K562 (cell line): ENCODE measurements around the gene FCHO2. TPM values are rescaled to one million over a fixed set of nuclear protein-coding genes. Genes with fewer than 3 reads are reported as not detected.
A peak's percentile ranks its signal among the peaks of the same experiment; 100 is the strongest.

ENCODE experiments used
- ATAC-seq: fragments of 200-7000 bp; cut with Tn5 transposase; 3 replicates; pipeline ENCODE4 v1.9.1; 2020; ENCODE audit warnings: moderate library complexity
- BruUV-seq: library from RNA; stranded (reverse); fragments of 400-500 nt; replicated peaks from 2 replicates; lab custom pipeline; 2021; lab: Mats Ljungman, UMichigan
- CTCF ChIA-PET: fragments of 300-600 bp; formaldehyde crosslinking; extraction: SDS; loops from one replicate; lab custom pipeline; 2021; ENCODE audit warnings: low intra/inter-chr PET ratio; lab: Yijun Ruan, JAX
- POLR2A ChIA-PET: fragments of 300-600, 350-650 bp; sonication (Branson Sonifier 250); formaldehyde crosslinking; extraction: SDS; loops from one replicate; lab custom pipeline; 2021; ENCODE audit warnings: antibody characterized with exemption, inconsistent platforms; lab: Yijun Ruan, JAX
- DNase-seq, 4 experiments: peaks; one replicate each; pipeline versions ENCODE4 v3.0.0 to v3.0.0-alpha.2; 2011 to 2018; ENCODE audit warnings: low spot score in 3 of 4, mixed read lengths in 3 of 4; ENCODE audit errors: extremely low read depth in 1 of 4
- FAIRE-seq: peaks from 2 replicates; lab custom pipeline; 2011; peaks lifted over from hg19 to GRCh38; lab: Jason Lieb, UNC
- H2AFZ ChIP-seq: 2 replicates; pipeline ENCODE4 v1.6.0; 2011; ENCODE audit warnings: low read depth, low read length, control low read depth, inconsistent platforms
- H3K27ac ChIP-seq: fragments of 200-600 bp; 3 replicates; pipeline ENCODE4 v1.8.0; 2011; ENCODE audit warnings: low read depth, mild to moderate bottlenecking, control low read depth, inconsistent platforms, low read length, moderate library complexity, mixed read lengths; ENCODE audit errors: extremely low read depth
- H3K27me3 ChIP-seq, 2 experiments: fragments of 300-600 bp in 1 of 2; 2 replicates in 1 of 2; 3 replicates in 1 of 2; pipeline versions ENCODE4 v1.6.0 to v1.8.0; 2011; ENCODE audit warnings: inconsistent platforms in 2 of 2, low read length in 2 of 2, mild to moderate bottlenecking in 1 of 2, mixed read lengths in 1 of 2, moderate library complexity in 1 of 2; ENCODE audit not compliant: control insufficient read depth in 2 of 2, insufficient read depth in 2 of 2
- H3K36me3 ChIP-seq: fragments of 300-600 bp; 3 replicates; pipeline ENCODE4 v1.8.0; 2011; ENCODE audit warnings: mild to moderate bottlenecking, low read length, inconsistent platforms; ENCODE audit not compliant: control insufficient read depth, insufficient read depth
- H3K4me1 ChIP-seq, 2 experiments: fragments of 200-600 bp in 1 of 2; replicated peaks in 1 of 2; 2 replicates in 1 of 2; 3 replicates in 1 of 2; pipeline versions ENCODE4 v1.5.1 to v1.8.0; 2011; ENCODE audit warnings: inconsistent platforms in 2 of 2, low read length in 2 of 2, mild to moderate bottlenecking in 1 of 2, mixed read lengths in 1 of 2, moderate library complexity in 1 of 2; ENCODE audit not compliant: control insufficient read depth in 2 of 2, insufficient read depth in 2 of 2
- H3K4me2 ChIP-seq: 2 replicates; pipeline ENCODE4 v1.6.1; 2011; ENCODE audit warnings: low read length, control low read depth, inconsistent platforms, mixed read lengths; ENCODE audit not compliant: insufficient read depth
- H3K4me3 ChIP-seq: fragments of 200-600 bp; sonication (generic), shearing (Covaris generic); 2 replicates; pipeline ENCODE4 v1.5.1; 2016; ENCODE audit warnings: control low read depth, inconsistent platforms
- H3K79me2 ChIP-seq: fragments of 200-600 bp; 3 replicates; pipeline ENCODE4 v1.8.0; 2011; ENCODE audit warnings: low read length, inconsistent platforms; ENCODE audit not compliant: control insufficient read depth, insufficient read depth
- H3K9ac ChIP-seq, 2 experiments: 2 replicates each; pipeline versions ENCODE4 v1.6.0 to v1.6.1; 2011; ENCODE audit warnings: low read depth in 2 of 2, low read length in 2 of 2, control low read depth in 1 of 2, inconsistent platforms in 1 of 2, mild to moderate bottlenecking in 1 of 2, mixed read lengths in 1 of 2; ENCODE audit not compliant: insufficient read depth in 1 of 2
- H3K9me1 ChIP-seq: one replicate; pipeline ENCODE4 v1.6.0; 2011; ENCODE audit warnings: inconsistent platforms, mild to moderate bottlenecking, low read length, moderate library complexity; ENCODE audit not compliant: control insufficient read depth, insufficient read depth
- H3K9me3 ChIP-seq: replicated peaks from 2 replicates; pipeline ENCODE4 v1.5.1; 2011; ENCODE audit warnings: low read depth, low read length, inconsistent platforms; ENCODE audit not compliant: control insufficient read depth, insufficient read depth
- H4K20me1 ChIP-seq: replicated peaks from 2 replicates; pipeline ENCODE4 v1.6.1; 2011; ENCODE audit warnings: low read length, inconsistent platforms, mixed read lengths; ENCODE audit not compliant: control insufficient read depth, insufficient read depth
- CBX5 ChIP-seq: IDR thresholded peaks from 2 replicates; pipeline ENCODE4 v1.6.1; 2014; ENCODE audit warnings: low read depth, borderline replicate concordance
- E2F3 ChIP-seq: fragments of 250-450 bp; sonication (Bioruptor Pico); IDR thresholded peaks from 2 replicates; pipeline ENCODE4 v1.4.0; 2020; ENCODE audit warnings: mild to moderate bottlenecking
- JUN ChIP-seq, 2 experiments: sonication (generic) in 1 of 2; formaldehyde crosslinking in 1 of 2; IDR thresholded peaks; 2 replicates each; pipeline versions ENCODE4 v1.6.1 to v1.8.0; 2012 to 2022; ENCODE audit warnings: borderline replicate concordance in 2 of 2, mild to moderate bottlenecking in 2 of 2, improper control_type of control experiment in 1 of 2, low read depth in 1 of 2, low read length in 1 of 2, missing genetic modification reagents in 1 of 2
- KDM2B ChIP-seq: fragments of 250-450 bp; sonication (Bioruptor Pico); IDR thresholded peaks from 2 replicates; pipeline ENCODE4 v1.8.0; 2021; ENCODE audit warnings: mild to moderate bottlenecking, moderate library complexity
- TRIM24 ChIP-seq, 2 experiments: fragments of 450-650 bp; IDR thresholded peaks; 2 replicates each; pipeline ENCODE4 v1.6.1; 2016
- ZNF12 ChIP-seq: sonication (generic); formaldehyde crosslinking; IDR thresholded peaks from 2 replicates; pipeline ENCODE4 v1.4.0; 2020; ENCODE audit warnings: mild to moderate bottlenecking, missing genetic modification reagents
- ZNF124 ChIP-seq: sonication (generic); formaldehyde crosslinking; IDR thresholded peaks from 2 replicates; pipeline ENCODE4 v1.8.1; 2022; ENCODE audit warnings: missing genetic modification reagents
- WGBS: fragments of 100-300 bp; shearing (Covaris generic); methylation state at CpG from one replicate; pipeline ENCODE4 v1.1.6; 2016; ENCODE audit warnings: low coverage, mixed read lengths; ENCODE audit not compliant: insufficient coverage; ENCODE audit errors: missing lambda C conversion rate; 5-methylcytosine and 5-hydroxymethylcytosine counted together
- in situ Hi-C: fragments of 300-500 bp; cut with MboI; formaldehyde crosslinking; loops from 4 replicates; pipeline ENCODE4 v1.15.0; 2018; ENCODE audit warnings: inconsistent platforms, mixed read lengths
- intact Hi-C: fragments of 100-400 bp; cut with micrococcal nuclease; formaldehyde crosslinking; loops from 2 replicates; pipeline ENCODE4 v1.14.2; 2022
- polyA plus RNA-seq, 8 experiments: library from polyadenylated mRNA; depleted of rRNA in 4 of 8; stranded (reverse) in 5 of 8; unstranded in 3 of 8; fragments of >200 nt; fragmentation: Nextera tagmentation in 2 of 8; fragmentation: Illumina TruSeq in 1 of 8; extraction: Ambion mirVana in 2 of 8; extraction: Trizol in 1 of 8; gene quantifications; 2 replicates each; pipeline versions ENCODE4 v1.2.1 to v1.2.3, GENCODE V29; 2011 to 2014; ENCODE audit warnings: inconsistent platforms in 1 of 8, missing spikeins in 1 of 8
- total RNA-seq, 7 experiments: library from RNA; depleted of rRNA in 6 of 7; stranded (reverse); fragments of >200 nt in 6 of 7; fragmentation: Illumina TruSeq in 2 of 7; extraction: Trizol in 2 of 7; gene quantifications; 2 replicates each; pipeline versions ENCODE4 v1.2.1 to v1.2.3, GENCODE V29; 2011 to 2021; ENCODE audit warnings: low replicate concordance in 1 of 7
- TF ChIP-seq, protein P1 (sequence below): fragments of 450-650 bp; IDR thresholded peaks from 2 replicates; pipeline ENCODE4 v1.7.0; 2016; ENCODE audit warnings: borderline replicate concordance

The FCHO2 gene
- total and polyA plus RNA-seq, 9 of the 15 experiments (the other 6 are each of a cell fraction or from before 2014, with no cell fraction given), result 4.4 to 13.4 (median 8.3) TPM

DNA sequence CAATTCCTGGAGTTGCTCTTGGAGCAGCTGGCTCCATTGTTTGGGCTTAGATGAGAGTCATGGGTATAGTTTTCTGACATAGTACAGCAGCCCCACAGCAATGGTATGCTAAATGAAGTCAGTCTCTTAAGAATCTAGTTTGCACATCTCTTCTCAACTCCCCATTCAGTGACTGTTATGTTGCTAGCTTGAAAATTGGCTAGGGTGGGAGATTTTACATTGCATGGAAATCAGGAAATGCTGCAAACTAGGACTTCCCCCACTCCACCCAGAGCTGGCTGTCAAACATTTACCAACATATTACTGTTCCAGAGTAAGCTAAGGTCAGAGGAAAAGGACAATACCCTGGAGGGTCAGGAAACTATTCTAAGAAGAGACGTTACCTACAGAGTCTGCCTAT, 17.6 kb upstream of the FCHO2 start:
- ATAC-seq (no peak; the same call in 2 of the 3 replicates), FAIRE-seq (no peak), DNase-seq (no peak)
- TF ChIP-seq ZNF12 (CRISPR knock-in tag), result no peak
- TF ChIP-seq ZNF124 (CRISPR knock-in tag), result no peak
- no peak for TF ChIP-seq TRIM24 (IDR thresholded peaks at IDR 0.05)
- TF ChIP-seq E2F3 (CRISPR knock-in tag), result no peak
- TF ChIP-seq JUN (IDR thresholded peaks at IDR 0.05; ENCODE audit: borderline replicate concordance, low read depth, low read length), result no peak
- TF ChIP-seq JUN (CRISPR knock-in tag; IDR thresholded peaks at IDR 0.05; ENCODE audit: borderline replicate concordance), result no peak
- TF ChIP-seq, protein P1, sequence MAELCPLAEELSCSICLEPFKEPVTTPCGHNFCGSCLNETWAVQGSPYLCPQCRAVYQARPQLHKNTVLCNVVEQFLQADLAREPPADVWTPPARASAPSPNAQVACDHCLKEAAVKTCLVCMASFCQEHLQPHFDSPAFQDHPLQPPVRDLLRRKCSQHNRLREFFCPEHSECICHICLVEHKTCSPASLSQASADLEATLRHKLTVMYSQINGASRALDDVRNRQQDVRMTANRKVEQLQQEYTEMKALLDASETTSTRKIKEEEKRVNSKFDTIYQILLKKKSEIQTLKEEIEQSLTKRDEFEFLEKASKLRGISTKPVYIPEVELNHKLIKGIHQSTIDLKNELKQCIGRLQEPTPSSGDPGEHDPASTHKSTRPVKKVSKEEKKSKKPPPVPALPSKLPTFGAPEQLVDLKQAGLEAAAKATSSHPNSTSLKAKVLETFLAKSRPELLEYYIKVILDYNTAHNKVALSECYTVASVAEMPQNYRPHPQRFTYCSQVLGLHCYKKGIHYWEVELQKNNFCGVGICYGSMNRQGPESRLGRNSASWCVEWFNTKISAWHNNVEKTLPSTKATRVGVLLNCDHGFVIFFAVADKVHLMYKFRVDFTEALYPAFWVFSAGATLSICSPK, result no peak
- TF ChIP-seq KDM2B, result no peak
- TF ChIP-seq CBX5, result no peak
- Histone ChIP-seq H3K27me3 (no peaks in the 10 kb centered on the region), H4K20me1 (no peaks in the 10 kb centered on the region), H3K79me2 (no peaks in the 10 kb centered on the region), H3K4me1 (peaks cover 4 to 9% of the 10 kb centered on the region in 2 experiments; a peak in 3 of 5 replicates), H3K27ac (no peak overlapping the region), H3K9me3 (no peaks in the 10 kb centered on the region), H2AFZ (peak overlapping the region; percentile 66), H3K4me3 (no peak overlapping the region), H3K36me3 (no peaks in the 10 kb centered on the region), H3K9me1 (no peaks in the 10 kb centered on the region), H3K9ac (no peak overlapping the region), H3K4me2 (no peak overlapping the region)
- 36% methylated on average over 1 of the region's 1 CpG for whole genome bisulfite sequencing
- ChIA-PET CTCF (no interaction called here), POLR2A (interaction anchor here (0.6 to 1.2 kb wide), 2 partner anchors 13 to 16 kb away, joined by 5 to 7 read pairs; no protein-coding TSS in a partner anchor)
- in situ Hi-C loops, result no loop called here
- intact Hi-C loops, result no loop called here
- BruUV-seq, result no TSS peak
